ENCODE results near the gene PVALEF.

The PVALEF gene

DNA sequence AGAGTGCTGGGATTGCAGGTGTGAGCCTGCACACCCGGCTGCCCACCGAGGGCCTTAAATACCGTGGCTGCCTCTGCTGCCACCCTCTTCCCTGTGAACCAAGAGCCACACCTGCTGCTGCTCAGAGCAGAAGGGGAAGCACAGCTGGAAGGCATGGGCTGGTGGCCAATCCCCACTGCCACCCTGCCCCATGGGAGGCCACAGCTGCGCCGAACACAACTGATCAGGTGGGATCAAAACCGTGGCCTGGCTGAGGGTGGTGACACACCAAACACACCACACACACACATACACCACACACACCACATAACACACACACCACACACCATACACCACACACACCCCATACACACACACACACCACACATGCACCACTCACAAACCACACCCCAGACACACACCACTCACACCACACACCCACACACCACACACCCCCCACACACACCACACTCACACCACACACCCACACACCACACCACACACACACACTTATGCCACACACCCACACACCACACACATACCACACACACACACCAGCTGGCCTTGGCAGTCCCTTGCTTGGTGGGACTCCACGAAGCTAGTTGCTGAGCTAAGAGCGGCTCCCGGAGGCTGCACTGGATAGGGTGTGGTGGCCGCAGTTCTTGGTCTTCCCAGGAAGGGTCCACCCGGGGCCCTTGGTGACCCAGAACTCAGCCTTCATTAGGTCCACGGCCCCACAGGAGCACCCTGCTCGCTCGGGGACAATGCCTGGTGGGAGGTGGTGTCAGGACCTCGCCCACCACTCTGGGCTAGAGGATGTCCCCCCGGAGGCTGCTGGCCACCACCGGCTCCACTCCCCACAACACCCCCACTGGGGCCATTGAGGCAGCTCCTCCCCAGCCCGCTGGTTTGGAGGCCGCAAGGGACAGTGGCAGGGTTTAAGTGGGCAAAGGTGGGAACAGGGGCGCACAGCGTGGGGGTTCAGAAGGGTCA lies 42.6 kb downstream of the PVALEF start:
- H3K4me3 ChIP-seq (ENCODE audit: low read depth, low read length), result no peak overlapping the region
- TF ChIP-seq, protein P1, sequence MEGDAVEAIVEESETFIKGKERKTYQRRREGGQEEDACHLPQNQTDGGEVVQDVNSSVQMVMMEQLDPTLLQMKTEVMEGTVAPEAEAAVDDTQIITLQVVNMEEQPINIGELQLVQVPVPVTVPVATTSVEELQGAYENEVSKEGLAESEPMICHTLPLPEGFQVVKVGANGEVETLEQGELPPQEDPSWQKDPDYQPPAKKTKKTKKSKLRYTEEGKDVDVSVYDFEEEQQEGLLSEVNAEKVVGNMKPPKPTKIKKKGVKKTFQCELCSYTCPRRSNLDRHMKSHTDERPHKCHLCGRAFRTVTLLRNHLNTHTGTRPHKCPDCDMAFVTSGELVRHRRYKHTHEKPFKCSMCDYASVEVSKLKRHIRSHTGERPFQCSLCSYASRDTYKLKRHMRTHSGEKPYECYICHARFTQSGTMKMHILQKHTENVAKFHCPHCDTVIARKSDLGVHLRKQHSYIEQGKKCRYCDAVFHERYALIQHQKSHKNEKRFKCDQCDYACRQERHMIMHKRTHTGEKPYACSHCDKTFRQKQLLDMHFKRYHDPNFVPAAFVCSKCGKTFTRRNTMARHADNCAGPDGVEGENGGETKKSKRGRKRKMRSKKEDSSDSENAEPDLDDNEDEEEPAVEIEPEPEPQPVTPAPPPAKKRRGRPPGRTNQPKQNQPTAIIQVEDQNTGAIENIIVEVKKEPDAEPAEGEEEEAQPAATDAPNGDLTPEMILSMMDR (IDR thresholded peaks at IDR 0.05; ENCODE audit: low read depth, low read length), result no peak

DNA sequence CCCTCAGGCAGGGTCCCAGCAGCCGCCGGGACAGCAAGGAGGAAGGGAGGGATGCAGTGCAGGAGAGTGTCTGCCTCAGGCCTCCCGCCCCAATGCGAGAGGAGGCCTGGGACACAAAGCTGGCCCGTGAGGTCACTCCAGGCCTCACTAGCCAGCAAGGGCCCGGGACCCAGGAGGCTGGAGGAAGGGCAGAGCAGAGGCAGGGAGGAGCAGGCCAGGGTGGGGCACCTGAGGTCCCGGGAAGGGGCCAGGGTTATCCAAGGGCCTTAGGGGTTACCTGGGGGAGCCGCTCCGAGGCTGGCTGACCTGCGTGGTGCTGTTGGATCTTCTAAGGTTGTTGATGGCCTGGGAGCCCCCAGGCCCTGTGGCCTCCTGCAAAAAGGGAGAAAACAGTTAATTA lies 43.3 kb downstream of the PVALEF start:
- TF ChIP-seq, protein P1 (IDR thresholded peaks at IDR 0.05; ENCODE audit: low read depth, low read length), result no peak
- H3K4me3 ChIP-seq (ENCODE audit: low read depth, low read length), result no peak overlapping the region

DNA sequence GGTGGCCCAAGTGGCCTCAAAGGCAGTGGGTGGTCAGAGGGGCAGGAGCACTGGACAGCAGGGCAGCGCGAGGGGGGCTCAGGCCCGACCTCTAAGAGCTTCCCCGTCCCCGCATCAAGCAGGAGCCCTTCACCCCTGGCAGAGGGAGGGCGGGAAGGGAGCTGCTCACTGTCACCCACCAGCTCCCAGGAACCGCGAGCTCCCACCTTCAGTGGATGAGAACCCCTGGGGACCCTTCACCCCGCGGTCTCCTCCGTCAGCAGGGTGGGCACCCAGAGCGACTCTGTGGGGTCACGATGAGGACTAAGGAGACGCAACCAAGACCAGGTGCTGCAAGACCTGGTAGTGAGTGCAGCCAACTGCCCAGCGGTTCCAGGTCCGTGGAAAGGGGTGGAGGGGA lies 43.8 kb downstream of the PVALEF start:
- TF ChIP-seq, protein P1 (IDR thresholded peaks at IDR 0.05; ENCODE audit: low read depth, low read length), result no peak
- no peak overlapping the region for H3K4me3 ChIP-seq (ENCODE audit: low read depth, low read length)

DNA sequence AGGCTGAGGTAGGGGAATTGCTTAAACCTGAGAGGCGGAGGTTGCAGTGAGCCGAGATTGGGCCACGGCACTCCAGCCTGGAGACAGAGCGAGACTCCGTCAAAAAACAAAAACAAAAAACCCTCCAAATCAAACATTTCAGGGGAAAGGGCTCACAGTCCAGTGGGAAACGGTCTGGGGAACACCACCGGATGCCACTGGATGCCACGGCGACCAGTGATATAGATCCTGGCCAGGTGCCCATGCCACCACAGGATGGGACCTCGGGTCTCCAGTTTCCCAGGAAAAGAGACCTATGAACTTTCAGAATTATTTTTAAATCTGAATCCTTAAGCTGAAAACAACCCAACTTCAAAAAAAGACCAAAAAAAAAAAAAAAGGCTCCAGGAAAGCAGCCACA lies 45.2 kb downstream of the PVALEF start:
- TF ChIP-seq, protein P1 (IDR thresholded peaks at IDR 0.05; ENCODE audit: low read depth, low read length), result no peak

DNA sequence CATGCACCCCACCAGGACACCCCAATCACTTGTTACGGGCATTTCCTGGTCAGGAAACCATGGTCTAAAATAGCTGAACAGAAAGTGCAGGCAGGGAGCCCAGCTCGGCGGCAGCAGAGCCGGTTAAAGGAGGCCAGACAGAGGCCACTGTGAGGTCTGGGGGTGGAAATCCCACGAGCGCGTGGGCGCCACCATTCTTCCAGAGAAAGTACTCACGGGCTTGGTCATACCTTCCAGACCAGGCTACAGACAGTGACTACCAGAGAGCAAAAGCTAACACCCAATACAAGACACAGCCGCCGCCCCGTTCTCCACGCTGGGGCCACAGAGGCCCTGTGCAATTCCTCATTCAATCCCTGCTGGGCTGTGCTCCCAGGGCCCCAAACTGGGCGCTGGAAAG lies 45.6 kb downstream of the PVALEF start:
- no peak overlapping the region for H3K4me3 ChIP-seq (ENCODE audit: low read depth, low read length)
- TF ChIP-seq, protein P1 (IDR thresholded peaks at IDR 0.05; ENCODE audit: low read depth, low read length), result no peak

More for the DNA sequence above, 45.2 kb downstream of the PVALEF start:
- H3K4me3 ChIP-seq (ENCODE audit: low read depth, low read length), result no peak overlapping the region

DNA sequence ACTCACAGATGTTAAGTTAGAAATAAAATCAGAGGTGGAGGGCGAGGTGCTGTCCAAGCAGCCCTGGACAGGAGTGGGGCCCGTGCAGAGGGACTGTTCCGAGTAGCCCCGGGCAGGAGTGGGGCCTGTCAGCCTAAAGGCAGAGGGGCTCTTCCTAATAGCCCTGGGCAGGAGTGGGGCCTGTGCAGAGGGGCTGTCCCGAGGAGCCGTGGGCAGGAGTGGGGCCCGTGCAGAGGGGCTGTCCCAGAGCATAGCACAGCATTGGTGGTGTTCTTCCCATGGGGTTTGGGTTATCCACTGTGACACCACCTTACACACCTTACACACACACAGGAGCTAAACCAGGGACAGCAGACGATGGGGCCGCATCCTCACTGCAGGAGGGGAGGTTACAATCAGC lies 47.1 kb downstream of the PVALEF start:
- no peak overlapping the region for H3K4me3 ChIP-seq (ENCODE audit: low read depth, low read length)
- TF ChIP-seq, protein P1 (IDR thresholded peaks at IDR 0.05; ENCODE audit: low read depth, low read length), result no peak

DNA sequence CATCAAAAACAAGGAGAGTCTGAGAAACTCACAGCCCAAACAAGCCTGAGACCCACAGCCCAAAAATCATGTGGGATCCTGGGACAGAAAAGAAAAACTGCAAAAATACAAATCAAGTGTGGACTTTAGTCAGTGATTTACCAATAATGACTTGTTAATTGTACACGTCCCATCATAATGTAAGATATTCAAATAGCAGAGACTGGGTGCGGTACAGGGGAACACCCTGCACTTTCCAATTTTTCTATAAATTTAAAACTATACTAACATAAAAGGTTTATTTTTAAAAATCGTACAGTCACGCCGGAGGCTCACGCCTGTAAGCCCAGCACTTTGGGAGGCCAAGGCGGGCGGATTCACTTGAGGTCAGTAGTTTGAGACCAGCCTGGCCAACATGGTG lies 48.7 kb downstream of the PVALEF start:
- no peak overlapping the region for H3K4me3 ChIP-seq (ENCODE audit: low read depth, low read length)
- TF ChIP-seq, protein P1 (IDR thresholded peaks at IDR 0.05; ENCODE audit: low read depth, low read length), result no peak

Data from WI38 (cell line).